Fibroblast of lung (primary cell): Measurements from ENCODE around the gene RRAD. TPM values are rescaled to one million over a fixed set of nuclear protein-coding genes. Genes with fewer than 3 reads are reported as not detected.

Source experiments
- DNase-seq, 2 donors: peaks; one replicate each; pipeline versions ENCODE4 v3.0.0 to v3.0.0-alpha.2; 2010; ENCODE audit warnings: low read depth in 2 of 2
- H2AFZ ChIP-seq: 2 replicates; pipeline ENCODE4 v1.5.1; 2012; ENCODE audit warnings: low read length, control low read depth, inconsistent platforms
- H3K27ac ChIP-seq: 2 replicates; pipeline ENCODE4 v1.5.1; 2011; ENCODE audit warnings: low read length, control low read depth; ENCODE audit not compliant: insufficient read depth
- H3K27me3 ChIP-seq: 2 replicates; pipeline ENCODE4 v1.5.1; 2011; ENCODE audit warnings: mild to moderate bottlenecking, low read length; ENCODE audit not compliant: control insufficient read depth, insufficient read depth
- H3K36me3 ChIP-seq: 2 replicates; pipeline ENCODE4 v1.5.1; 2011; ENCODE audit warnings: low read length; ENCODE audit not compliant: control insufficient read depth, insufficient read depth
- H3K4me1 ChIP-seq: 2 replicates; pipeline ENCODE4 v1.5.1; 2011; ENCODE audit warnings: low read length; ENCODE audit not compliant: control insufficient read depth, insufficient read depth; ENCODE audit errors: extremely low read depth
- H3K4me2 ChIP-seq: 2 replicates; pipeline ENCODE4 v1.5.1; 2011; ENCODE audit warnings: low read length, control low read depth; ENCODE audit not compliant: insufficient read depth; ENCODE audit errors: extremely low read depth
- H3K4me3 ChIP-seq, 4 experiments: fragments of 200-600 bp in 1 of 4; sonication (generic) in 1 of 4; replicated peaks in 1 of 4; 2 replicates each; pipeline ENCODE4 v1.5.1; 2011 to 2016; ENCODE audit warnings: low read length in 4 of 4, low read depth in 3 of 4, mild to moderate bottlenecking in 3 of 4, control low read depth in 2 of 4, inconsistent platforms in 1 of 4, mixed read lengths in 1 of 4; ENCODE audit not compliant: insufficient read depth in 1 of 4; ENCODE audit errors: control extremely low read depth in 1 of 4
- H3K79me2 ChIP-seq: 2 replicates; pipeline ENCODE4 v1.5.1; 2012; ENCODE audit warnings: mild to moderate bottlenecking, low read length, inconsistent platforms; ENCODE audit not compliant: control insufficient read depth, insufficient read depth
- H3K9ac ChIP-seq: 2 replicates; pipeline ENCODE4 v1.5.1; 2011; ENCODE audit warnings: mild to moderate bottlenecking, low read length, control low read depth; ENCODE audit not compliant: insufficient read depth
- H3K9me3 ChIP-seq: 2 replicates; pipeline ENCODE4 v1.5.1; 2012; ENCODE audit warnings: low read depth, low read length; ENCODE audit not compliant: control insufficient read depth, insufficient read depth
- H4K20me1 ChIP-seq: 2 replicates; pipeline ENCODE4 v1.5.1; 2011; ENCODE audit warnings: low read length; ENCODE audit not compliant: control insufficient read depth, insufficient read depth; ENCODE audit errors: extremely low read depth
- EZH2 ChIP-seq: IDR thresholded peaks from 2 replicates; pipeline ENCODE4 v1.5.1; 2012; ENCODE audit warnings: low read length, control low read depth, mild to moderate bottlenecking; ENCODE audit errors: missing control alignments
- polyA plus RNA-seq, 2 donors: library from polyadenylated mRNA; depleted of rRNA in 1 of 2; stranded (reverse) in 1 of 2; unstranded in 1 of 2; fragments of >200 nt; gene quantifications; 2 replicates each; pipeline ENCODE4 v1.2.1, GENCODE V29; 2011 to 2012; ENCODE audit warnings: missing spikeins in 1 of 2
- total RNA-seq: library from RNA; depleted of rRNA; stranded (reverse); fragments of >200 nt; gene quantifications from 2 replicates; pipeline ENCODE4 v1.2.1, GENCODE V29; 2014
- TF ChIP-seq, protein P1 (sequence below), 2 donors: IDR thresholded peaks in 1 of 2; conservative IDR thresholded peaks in 1 of 2; 1 replicate in 1 of 2; 2 replicates in 1 of 2; pipeline ENCODE4 v1.5.1; 2011 to 2012; ENCODE audit warnings: low read length in 2 of 2, control low read depth in 1 of 2, inconsistent platforms in 1 of 2, low read depth in 1 of 2, mild to moderate bottlenecking in 1 of 2

The RRAD gene
- total and polyA plus RNA-seq, 2 donors (not counting 1 experiment from before 2014, with no cell fraction given): 11.6 to 83.7 TPM

DNA sequence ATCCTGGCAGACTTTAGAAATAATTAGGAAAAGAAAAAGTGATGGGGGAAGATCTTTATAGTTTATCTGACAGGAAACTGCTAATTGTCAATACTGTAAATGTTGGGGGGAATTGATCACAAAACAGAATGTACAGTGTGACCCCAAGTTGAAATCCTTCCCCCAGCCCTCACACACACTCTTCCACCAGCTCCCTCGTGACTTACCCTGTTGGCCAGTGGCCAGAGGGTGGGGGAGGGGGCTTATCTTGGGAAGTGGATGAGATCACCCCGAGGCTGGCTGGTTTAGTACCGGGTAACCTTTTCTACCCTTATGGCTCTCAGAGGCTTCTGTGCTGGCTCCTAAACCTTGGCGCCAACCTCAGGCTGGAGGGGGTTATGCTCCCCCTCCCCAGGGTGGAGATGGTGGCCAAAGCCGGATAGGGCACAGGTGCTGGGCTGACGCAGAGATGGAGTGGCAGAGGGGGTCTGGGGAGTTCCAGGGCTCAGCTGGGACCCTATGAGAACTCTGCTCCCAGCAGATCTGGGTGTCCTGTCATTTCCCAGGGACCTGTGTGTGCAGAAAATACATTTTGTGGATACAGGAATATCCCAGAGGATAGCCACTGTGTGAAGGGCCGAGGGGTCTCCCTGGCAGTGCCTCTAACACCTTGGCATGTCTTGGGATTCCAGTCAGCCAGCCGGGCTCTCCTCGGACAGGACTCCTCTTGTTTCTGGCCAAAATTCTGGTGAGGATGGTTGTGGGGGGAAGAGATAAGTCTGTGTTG lies 25.2 kb downstream of the RRAD start:
- H3K4me2 ChIP-seq: peak overlapping the region; percentile 68
- no peak overlapping the region for H3K4me3 ChIP-seq
- H4K20me1 ChIP-seq: no peaks in the 10 kb centered on the region
- no peaks in the 10 kb centered on the region for H3K36me3 ChIP-seq
- H3K27me3 ChIP-seq: no peaks in the 10 kb centered on the region
- no peaks in the 10 kb centered on the region for H3K79me2 ChIP-seq
- H3K9ac ChIP-seq: peak overlapping the region; percentile 16
- H3K4me1 ChIP-seq: peaks cover 40% of the 10 kb centered on the region
- no peaks in the 10 kb centered on the region for H3K9me3 ChIP-seq
- TF ChIP-seq, protein P1, sequence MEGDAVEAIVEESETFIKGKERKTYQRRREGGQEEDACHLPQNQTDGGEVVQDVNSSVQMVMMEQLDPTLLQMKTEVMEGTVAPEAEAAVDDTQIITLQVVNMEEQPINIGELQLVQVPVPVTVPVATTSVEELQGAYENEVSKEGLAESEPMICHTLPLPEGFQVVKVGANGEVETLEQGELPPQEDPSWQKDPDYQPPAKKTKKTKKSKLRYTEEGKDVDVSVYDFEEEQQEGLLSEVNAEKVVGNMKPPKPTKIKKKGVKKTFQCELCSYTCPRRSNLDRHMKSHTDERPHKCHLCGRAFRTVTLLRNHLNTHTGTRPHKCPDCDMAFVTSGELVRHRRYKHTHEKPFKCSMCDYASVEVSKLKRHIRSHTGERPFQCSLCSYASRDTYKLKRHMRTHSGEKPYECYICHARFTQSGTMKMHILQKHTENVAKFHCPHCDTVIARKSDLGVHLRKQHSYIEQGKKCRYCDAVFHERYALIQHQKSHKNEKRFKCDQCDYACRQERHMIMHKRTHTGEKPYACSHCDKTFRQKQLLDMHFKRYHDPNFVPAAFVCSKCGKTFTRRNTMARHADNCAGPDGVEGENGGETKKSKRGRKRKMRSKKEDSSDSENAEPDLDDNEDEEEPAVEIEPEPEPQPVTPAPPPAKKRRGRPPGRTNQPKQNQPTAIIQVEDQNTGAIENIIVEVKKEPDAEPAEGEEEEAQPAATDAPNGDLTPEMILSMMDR (conservative IDR thresholded peaks at IDR 0.05 in 1 of 2, IDR thresholded peaks at IDR 0.05 in 1 of 2; ENCODE audit: low read depth in 1 of 2, low read length in 2 of 2): no peak
- TF ChIP-seq EZH2: no peak
- DNase-seq: peak; percentile 63 to 87
- H3K27ac ChIP-seq: peak overlapping the region; percentile 64
- peak overlapping the region; percentile 19 for H2AFZ ChIP-seq

DNA sequence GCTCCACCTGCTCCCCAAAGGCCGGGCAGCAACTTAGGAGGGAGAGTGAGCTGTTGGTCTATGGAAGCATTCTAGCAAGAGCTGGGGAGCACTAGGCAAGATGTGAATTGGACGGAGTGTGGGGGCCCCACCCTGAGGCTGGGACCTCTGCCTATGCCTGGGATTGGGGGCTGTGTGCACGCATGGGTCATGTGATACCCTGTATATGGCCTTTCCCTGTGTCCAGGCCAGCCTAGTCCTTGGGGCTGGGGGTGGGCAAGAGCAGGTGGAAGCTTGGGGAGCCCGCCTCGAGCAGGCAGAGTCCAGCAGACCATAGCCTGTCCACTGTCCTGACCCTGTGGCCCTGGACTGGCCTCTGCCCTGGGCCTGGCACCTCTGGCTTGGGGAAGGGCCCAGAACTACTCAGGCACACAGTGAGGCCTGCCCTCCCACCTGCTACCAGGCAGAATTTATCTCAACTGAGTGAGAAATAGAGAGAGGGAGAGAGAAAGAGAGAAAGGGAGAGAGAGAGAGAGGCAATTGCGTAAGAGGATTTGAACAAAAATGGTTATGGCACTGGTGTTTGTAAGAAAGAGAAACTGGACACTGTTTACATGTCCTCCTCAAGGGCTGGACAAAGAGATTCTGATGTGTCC lies 25.9 kb downstream of the RRAD start:
- Histone ChIP-seq H3K36me3 (no peaks in the 10 kb centered on the region), H3K4me1 (peaks cover 33% of the 10 kb centered on the region), H4K20me1 (no peaks in the 10 kb centered on the region), H3K27me3 (no peaks in the 10 kb centered on the region), H3K9ac (peak overlapping the region; percentile 16), H3K4me2 (peak overlapping the region; percentile 68), H3K9me3 (no peaks in the 10 kb centered on the region), H2AFZ (peak overlapping the region; percentile 19), H3K4me3 (no peak overlapping the region), H3K27ac (peak overlapping the region; percentile 64), H3K79me2 (no peaks in the 10 kb centered on the region)
- DNase-seq: peak; percentile 23 to 89
- TF ChIP-seq EZH2: no peak
- TF ChIP-seq, protein P1 (conservative IDR thresholded peaks at IDR 0.05 in 1 of 2, IDR thresholded peaks at IDR 0.05 in 1 of 2; ENCODE audit: low read depth in 1 of 2, low read length in 2 of 2): no peak

DNA sequence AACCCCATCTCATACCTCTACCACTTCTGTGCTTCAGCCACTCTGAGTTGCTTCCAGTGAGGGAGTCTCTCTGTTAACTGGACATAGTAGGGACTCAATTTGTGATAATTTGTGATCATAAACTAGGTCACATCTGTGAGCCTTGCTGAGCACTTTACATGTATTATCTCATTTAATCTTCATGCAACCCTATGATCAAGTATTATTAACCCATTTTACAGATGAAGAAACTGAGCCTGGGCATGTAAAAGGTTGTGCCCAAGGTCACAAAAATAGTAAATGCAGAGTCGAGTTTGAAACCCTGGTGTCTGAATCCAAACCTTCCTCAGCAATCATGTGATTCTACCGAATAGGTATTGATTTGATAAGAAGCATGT lies 26.4 kb downstream of the RRAD start:
- Histone ChIP-seq H3K4me1 (peaks cover 28% of the 10 kb centered on the region), H3K9me3 (no peaks in the 10 kb centered on the region), H3K27me3 (no peaks in the 10 kb centered on the region), H3K79me2 (no peaks in the 10 kb centered on the region), H2AFZ (no peak overlapping the region), H4K20me1 (no peaks in the 10 kb centered on the region), H3K36me3 (no peaks in the 10 kb centered on the region), H3K9ac (no peak overlapping the region), H3K4me2 (no peak overlapping the region), H3K4me3 (no peak overlapping the region), H3K27ac (no peak overlapping the region)
- no peak for TF ChIP-seq EZH2
- TF ChIP-seq, protein P1 (conservative IDR thresholded peaks at IDR 0.05 in 1 of 2, IDR thresholded peaks at IDR 0.05 in 1 of 2; ENCODE audit: low read depth in 1 of 2, low read length in 2 of 2): no peak
- DNase-seq: no peak
